ENCODE results near the gene FTSJ3.
A peak's percentile ranks its signal among the peaks of the same experiment; 100 is the strongest.

The FTSJ3 gene

DNA sequence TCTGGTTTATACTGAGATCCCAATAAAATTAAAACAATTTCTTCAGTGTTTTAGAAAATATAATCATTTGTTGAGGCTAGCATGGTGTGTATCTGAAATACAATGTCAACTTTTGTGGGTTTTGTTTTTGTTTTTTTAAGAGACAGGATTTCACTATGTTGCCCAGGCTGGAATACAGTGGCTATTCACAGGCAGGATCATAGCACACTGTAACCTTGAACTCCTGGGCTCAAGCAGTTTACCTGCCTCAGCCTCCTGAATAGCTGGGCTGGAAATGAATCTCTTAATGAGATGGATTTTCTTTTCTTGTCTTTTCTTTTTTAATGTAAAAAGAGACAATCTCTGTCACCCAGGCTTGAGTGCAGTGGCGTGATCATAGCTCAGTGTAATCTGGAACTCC lies 41.3 kb downstream of the FTSJ3 start:
- DNase-seq = no peak

GRCh38 chr17:63785556-63785955 lies 41.9 kb downstream of the FTSJ3 start:
- no peak for DNase-seq

DNA sequence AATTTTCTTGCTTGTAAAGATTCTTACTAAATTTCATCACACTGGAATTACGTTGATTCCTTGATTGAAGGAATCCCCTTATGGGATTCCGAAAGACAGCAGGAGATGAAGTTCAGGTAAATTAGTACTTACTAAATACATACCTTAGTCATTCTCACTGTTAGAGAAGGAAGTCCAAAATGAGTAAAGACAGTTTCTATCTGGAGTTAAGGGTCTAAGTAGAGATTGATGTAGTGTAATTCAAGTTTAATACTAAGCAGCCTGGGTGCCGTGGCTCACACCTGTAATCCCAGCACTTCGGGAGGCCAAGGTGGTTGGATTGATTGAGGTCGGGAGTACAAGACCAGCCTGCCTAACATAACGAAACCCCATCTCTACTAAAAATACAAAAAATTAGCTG lies 43.9 kb downstream of the FTSJ3 start:
- no peak for DNase-seq

- DNase-seq = no peak
Observed at GRCh38 chr17:63780928-63781327, 46.5 kb downstream of the FTSJ3 start.

DNA sequence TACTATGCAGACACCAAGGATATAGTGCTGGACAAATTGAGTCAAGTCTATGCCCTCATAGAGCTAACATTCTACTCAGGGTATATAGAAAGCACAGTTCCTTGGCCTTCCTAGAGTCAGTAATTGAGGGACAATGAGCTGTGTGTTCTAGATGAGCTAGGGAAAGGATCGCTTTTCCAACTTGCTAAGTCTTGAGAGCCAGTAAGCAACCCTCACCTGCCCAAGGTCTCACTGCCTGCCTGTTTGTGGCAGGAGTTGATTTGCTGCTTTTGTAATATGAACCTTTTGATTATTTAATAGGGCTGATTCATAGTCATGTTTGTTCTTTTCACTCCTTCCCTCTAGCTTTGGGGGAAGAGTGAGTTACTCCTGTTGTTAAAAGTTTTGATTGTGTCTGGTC lies 47.0 kb downstream of the FTSJ3 start:
- no peak for DNase-seq

DNA sequence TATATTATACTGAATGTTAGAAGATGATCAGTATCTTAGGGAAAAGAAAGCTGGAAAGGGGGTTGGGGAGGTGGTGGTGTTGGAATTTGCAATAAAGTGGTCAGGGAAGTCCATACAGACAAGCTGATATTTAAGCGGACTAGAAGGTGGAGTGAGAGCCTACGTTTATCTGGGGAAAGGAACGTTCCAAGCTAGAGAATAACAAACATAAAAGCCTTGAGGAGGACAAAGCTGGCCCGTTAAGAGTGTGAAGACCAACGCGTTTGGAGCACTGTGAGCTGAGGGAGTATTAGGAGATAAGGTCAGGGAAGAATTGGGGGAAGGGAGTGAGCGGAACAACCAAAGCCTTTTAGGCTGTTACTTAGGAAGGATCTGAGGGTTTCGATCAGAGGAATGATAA lies 52.0 kb downstream of the FTSJ3 start:
- DNase-seq = no peak

GRCh38 chr17:63774969-63775265 lies 52.5 kb downstream of the FTSJ3 start:
- DNase-seq = no peak

GRCh38 chr17:63774141-63774968 lies 53.1 kb downstream of the FTSJ3 start, which contains the start of gene DDX42:
DDX42 (plus strand) TSS chr17:63774170; CDS start chr17:63787050, 12,880 bp downstream.
- DNase-seq = no peak

DNA sequence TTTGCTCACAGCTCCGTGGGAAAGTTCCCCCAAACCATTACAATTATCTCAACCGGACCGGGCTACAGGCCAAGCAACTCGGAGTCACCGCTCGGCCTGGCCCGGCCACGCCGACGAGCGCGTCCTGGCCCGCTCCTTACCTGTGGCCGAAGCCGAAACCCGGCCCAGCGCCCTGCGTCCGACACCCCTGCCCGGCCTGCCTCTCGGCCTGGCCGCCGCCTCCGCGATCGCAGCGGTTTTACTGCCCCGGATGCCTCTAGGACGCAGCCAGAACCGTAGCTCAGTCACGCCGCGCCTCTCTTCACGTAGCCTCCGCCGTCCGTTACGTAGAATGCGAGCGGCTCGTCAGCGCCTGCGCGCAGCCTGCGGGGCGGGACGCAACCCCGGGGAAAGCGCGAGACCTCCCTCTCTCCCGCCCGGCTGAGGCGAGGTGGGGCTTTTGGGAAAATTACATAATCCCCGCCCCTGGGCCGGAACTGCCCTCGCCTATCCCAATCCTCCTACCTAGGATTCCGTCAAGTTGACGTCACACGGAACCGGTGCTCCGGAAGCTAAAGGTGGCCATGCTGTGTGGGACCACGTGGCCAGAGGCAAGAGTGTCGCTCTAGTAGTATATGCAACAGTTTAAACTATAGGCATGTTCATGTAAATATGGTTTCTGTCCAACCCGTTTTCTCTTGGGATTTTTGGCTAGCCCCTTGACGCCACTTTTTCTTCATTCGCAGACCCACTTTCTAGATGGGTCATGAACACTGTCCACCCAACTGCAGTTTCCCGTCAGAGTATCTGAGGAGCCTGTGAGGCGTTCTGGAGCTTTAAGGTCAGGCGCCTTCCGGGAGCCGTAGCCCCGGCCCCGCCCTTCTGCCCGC lies 54.0 kb downstream of the FTSJ3 start, which contains the start of gene CCDC47:
TSS of gene CCDC47 (minus strand) at position 326 of the 869 bp plus-strand sequence. CDS start 7,422 bp downstream, outside the sequence.
- peak; percentile 82 for DNase-seq

DNA sequence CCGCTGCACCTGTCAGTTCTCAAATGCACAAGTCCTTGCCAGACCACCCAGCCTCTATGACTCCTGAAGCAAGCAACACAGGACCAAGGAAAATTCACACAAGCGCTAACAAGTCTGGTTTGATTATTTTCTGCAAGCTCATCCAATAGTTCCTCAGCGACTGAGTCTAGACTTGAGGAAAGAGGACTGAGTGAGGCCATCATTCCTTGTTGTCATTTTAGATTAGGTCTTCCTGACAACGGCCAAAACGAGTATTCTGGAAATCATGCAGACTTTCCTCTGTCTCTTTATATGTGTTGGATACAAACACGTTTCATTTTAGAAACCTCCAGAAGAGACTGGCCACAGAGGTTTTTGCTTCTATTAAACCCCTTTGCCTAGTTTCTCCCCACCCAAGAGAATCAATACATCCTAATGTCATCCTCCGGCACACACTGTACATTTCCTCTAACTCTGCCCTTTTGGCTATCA lies 54.6 kb downstream of the FTSJ3 start:
- DNase-seq = no peak

Measured in cortex of kidney (tissue), 1 donor.